Stomach (tissue), 4 donors: ENCODE data around the gene NCKAP1.

Source experiments
- EP300 ChIP-seq: sonication (generic); formaldehyde crosslinking; IDR thresholded peaks from one replicate; pipeline ENCODE4 v1.6.1; 2017; ENCODE audit warnings: antibody characterized with exemption
- TF ChIP-seq, protein P1 (sequence below), 7 experiments: fragments of 450-650 bp in 4 of 7; fragments of 200-600 bp in 3 of 7; sonication (generic) in 3 of 7; IDR thresholded peaks; one replicate each; pipeline ENCODE4 v1.5.1; 2016 to 2019; ENCODE audit warnings: antibody characterized with exemption in 7 of 7, control low read depth in 2 of 7, mild to moderate bottlenecking in 1 of 7

DNA sequence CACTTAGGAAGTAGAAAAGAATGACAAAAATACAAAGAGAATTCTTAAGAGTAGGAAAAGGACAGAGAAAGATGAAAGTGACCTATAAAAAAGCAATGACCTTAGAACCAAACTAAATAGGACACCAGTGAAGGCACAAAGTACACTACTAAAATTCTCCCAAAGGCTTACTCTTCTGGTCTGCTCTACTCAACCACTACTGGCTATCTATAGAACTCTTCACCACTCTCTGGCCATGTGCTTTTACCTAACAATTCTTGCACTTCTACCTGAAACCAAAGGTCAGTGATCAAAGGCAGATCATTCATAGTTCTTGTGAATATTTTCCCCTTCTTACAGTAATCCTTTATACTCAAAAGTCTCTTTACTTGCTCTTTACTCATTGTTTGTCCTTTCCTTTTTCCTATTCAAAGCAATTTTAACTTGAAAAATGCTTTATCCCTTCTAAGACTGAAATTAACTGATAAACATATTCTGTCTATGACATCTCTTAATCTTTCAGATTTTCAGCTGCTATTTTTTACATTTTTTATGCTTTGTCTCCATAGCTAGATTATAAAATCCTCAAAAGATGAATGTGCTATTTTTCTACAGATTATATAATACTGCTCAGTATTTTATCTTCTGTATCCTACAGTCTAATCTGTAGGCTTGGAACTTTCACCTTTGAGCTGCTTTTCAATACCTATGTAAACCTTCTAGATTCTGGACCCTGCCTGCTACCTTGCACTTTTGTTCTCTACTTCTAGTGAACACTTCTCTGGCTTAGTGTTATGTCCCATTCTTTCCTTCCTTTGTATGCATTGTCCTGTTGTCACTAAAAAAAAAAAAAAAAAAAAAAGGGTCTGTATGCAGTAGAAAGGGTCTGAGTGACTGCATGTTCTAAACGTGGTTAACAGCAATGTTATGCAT, 64.6 kb downstream of the NCKAP1 start:
- TF ChIP-seq, protein P1, sequence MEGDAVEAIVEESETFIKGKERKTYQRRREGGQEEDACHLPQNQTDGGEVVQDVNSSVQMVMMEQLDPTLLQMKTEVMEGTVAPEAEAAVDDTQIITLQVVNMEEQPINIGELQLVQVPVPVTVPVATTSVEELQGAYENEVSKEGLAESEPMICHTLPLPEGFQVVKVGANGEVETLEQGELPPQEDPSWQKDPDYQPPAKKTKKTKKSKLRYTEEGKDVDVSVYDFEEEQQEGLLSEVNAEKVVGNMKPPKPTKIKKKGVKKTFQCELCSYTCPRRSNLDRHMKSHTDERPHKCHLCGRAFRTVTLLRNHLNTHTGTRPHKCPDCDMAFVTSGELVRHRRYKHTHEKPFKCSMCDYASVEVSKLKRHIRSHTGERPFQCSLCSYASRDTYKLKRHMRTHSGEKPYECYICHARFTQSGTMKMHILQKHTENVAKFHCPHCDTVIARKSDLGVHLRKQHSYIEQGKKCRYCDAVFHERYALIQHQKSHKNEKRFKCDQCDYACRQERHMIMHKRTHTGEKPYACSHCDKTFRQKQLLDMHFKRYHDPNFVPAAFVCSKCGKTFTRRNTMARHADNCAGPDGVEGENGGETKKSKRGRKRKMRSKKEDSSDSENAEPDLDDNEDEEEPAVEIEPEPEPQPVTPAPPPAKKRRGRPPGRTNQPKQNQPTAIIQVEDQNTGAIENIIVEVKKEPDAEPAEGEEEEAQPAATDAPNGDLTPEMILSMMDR (IDR thresholded peaks at IDR 0.05): no peak
- no peak for TF ChIP-seq EP300
